ENCODE results near the gene OR12D1. TPM values are rescaled to one million over a fixed set of nuclear protein-coding genes. Genes with fewer than 3 reads are reported as not detected.
"Not testable (repeated sequence)": the region's sequence is repeated elsewhere in the genome, so short reads cannot be mapped to it uniquely, and the experiment has no call there.

OR12D1 gene
- total RNA-seq, 2 experiments from 2014 or later: not detected

DNA sequence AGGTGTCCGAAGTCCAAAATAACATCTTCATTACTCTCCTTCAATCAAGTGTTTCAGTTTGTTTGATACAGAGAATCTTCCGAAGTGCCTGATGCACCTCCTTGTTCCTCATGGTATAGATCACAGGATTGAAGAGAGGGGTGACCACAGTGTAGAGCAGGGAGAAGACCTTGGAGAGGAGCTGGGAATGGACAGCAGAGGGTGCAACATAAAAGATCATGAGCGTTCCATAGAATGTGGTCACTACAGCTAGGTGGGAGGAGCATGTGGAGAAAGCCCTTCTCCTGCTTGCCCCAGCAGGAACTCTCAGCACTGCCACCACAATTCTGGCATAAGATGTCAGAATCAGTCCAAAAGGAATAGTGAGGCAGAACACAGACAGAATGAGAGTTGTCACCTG lies 11.9 kb downstream of the OR12D1 start:
- H3K4me1 Mint-ChIP-seq (ENCODE audit: low read depth): no peaks in the 10 kb centered on the region
- ChIA-PET POLR2A (no interaction called here), CTCF (no interaction called here)
- H3K27ac Mint-ChIP-seq: no peak overlapping the region
- H3K36me3 Mint-ChIP-seq (ENCODE audit: low read depth): no peaks in the 10 kb centered on the region
- H3K27me3 ChIP-seq (ENCODE audit: control insufficient read depth in 1 of 2, insufficient read depth in 2 of 2, low read length in 2 of 2): peaks cover 3 to 25% of the 10 kb centered on the region in 2 experiments
- H3K9me3 Mint-ChIP-seq: no peaks in the 10 kb centered on the region
- H3K9me3 ChIP-seq (ENCODE audit: control insufficient read depth in 1 of 2, insufficient read depth in 1 of 2, low read length in 2 of 2): peaks cover 0 to 4% of the 10 kb centered on the region in 2 experiments
- no peaks in the 10 kb centered on the region for H3K36me3 ChIP-seq (ENCODE audit: insufficient read depth, low read length)
- intact Hi-C loops (cut with DNase I, micrococcal nuclease): no loop called here
- H3K4me3 Mint-ChIP-seq: no peak overlapping the region
- ATAC-seq (ENCODE audit: poor library complexity): no peak
- H3K27ac ChIP-seq (ENCODE audit: low read depth in 1 of 2, low read length in 2 of 2): no peak overlapping the region
- TF ChIP-seq, protein P1, sequence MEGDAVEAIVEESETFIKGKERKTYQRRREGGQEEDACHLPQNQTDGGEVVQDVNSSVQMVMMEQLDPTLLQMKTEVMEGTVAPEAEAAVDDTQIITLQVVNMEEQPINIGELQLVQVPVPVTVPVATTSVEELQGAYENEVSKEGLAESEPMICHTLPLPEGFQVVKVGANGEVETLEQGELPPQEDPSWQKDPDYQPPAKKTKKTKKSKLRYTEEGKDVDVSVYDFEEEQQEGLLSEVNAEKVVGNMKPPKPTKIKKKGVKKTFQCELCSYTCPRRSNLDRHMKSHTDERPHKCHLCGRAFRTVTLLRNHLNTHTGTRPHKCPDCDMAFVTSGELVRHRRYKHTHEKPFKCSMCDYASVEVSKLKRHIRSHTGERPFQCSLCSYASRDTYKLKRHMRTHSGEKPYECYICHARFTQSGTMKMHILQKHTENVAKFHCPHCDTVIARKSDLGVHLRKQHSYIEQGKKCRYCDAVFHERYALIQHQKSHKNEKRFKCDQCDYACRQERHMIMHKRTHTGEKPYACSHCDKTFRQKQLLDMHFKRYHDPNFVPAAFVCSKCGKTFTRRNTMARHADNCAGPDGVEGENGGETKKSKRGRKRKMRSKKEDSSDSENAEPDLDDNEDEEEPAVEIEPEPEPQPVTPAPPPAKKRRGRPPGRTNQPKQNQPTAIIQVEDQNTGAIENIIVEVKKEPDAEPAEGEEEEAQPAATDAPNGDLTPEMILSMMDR (IDR thresholded peaks at IDR 0.05): no peak
- H3K4me3 ChIP-seq (ENCODE audit: low read length): no peak overlapping the region
- H3K27me3 Mint-ChIP-seq: peaks cover 74% of the 10 kb centered on the region
- no peaks in the 10 kb centered on the region for H3K4me1 ChIP-seq (ENCODE audit: insufficient read depth, low read length)
- DNase-seq: no peak

DNA sequence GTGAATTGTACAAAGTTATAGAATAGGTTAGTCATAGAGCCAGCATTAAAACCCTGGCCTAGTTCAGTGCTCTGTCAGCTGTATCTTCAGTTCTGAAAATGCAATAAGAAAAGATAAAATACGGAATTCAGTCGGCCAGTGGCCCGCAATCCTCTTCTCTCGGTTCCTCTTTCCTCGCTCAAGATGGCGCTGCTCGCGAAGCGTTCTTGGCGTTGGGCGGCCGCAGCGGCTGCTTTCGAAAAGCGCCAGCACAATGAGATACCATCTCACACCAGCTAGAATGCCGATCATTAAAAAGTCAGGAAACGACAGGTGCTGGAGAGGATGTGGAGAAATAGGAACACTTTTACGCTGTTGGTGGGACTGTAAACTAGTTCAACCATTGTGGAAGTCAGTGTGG lies 22.0 kb downstream of the OR12D1 start:
- H3K4me1 ChIP-seq (ENCODE audit: insufficient read depth, low read length); H3K9me3 Mint-ChIP-seq; intact Hi-C loops (cut with DNase I, micrococcal nuclease); H3K9me3 ChIP-seq (ENCODE audit: control insufficient read depth in 1 of 2, insufficient read depth in 1 of 2, low read length in 2 of 2); H3K4me3 ChIP-seq (ENCODE audit: low read length); H3K36me3 ChIP-seq (ENCODE audit: insufficient read depth, low read length); H3K4me1 Mint-ChIP-seq (ENCODE audit: low read depth); CTCF ChIA-PET; H3K27ac ChIP-seq (ENCODE audit: low read depth in 1 of 2, low read length in 2 of 2); H3K36me3 Mint-ChIP-seq (ENCODE audit: low read depth); POLR2A ChIA-PET; H3K4me3 Mint-ChIP-seq; ATAC-seq (ENCODE audit: poor library complexity); H3K27ac Mint-ChIP-seq; DNase-seq: not testable (repeated sequence)
- peaks cover 0 to 19% of the 10 kb centered on the region in 2 experiments for H3K27me3 ChIP-seq (ENCODE audit: control insufficient read depth in 1 of 2, insufficient read depth in 2 of 2, low read length in 2 of 2)
- H3K27me3 Mint-ChIP-seq: peaks cover 85% of the 10 kb centered on the region

DNA sequence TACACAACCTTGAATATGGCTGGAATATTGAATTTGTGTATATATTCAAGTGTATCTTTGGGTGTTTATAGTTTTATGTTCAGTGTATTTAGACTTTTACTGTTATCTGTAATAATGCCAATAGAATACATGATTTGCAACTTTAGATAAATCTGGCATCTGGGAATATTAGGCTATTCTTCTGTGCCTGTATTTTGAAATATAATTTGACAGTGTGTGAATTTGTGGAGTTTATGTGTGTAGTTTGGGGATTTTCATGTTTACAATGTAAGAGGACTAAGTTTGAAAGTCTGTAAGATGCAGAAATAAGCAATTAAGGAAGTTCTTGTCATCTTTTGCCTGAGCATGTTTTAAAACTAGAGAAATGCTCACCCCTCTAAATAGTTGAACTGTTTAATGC lies 24.3 kb downstream of the OR12D1 start, which contains the start of gene OR10C1:
Gene OR10C1, plus strand, starts transcription at position 301 of the 400 bp plus-strand sequence. CDS start 710 bp downstream, outside the sequence.
- intact Hi-C loops (cut with DNase I, micrococcal nuclease): no loop called here
- Mint-ChIP-seq H3K4me3 (no peak within 1 kb of the TSS), H3K27ac (no peak within 1 kb of the TSS), H3K9me3 (no peaks in the 10 kb centered on the region), H3K4me1 (ENCODE audit: low read depth) (no peaks in the 10 kb centered on the region), H3K36me3 (ENCODE audit: low read depth) (no peaks in the 10 kb centered on the region), H3K27me3 (peaks cover 85% of the 10 kb centered on the region)
- no peaks in the 10 kb centered on the region for H3K4me1 ChIP-seq (ENCODE audit: insufficient read depth, low read length)
- DNase-seq (no peak), ATAC-seq (ENCODE audit: poor library complexity) (no peak)
- peaks cover 3 to 19% of the 10 kb centered on the region in 2 experiments for H3K27me3 ChIP-seq (ENCODE audit: control insufficient read depth in 1 of 2, insufficient read depth in 2 of 2, low read length in 2 of 2)
- H3K9me3 ChIP-seq (ENCODE audit: control insufficient read depth in 1 of 2, insufficient read depth in 1 of 2, low read length in 2 of 2): peaks cover 0 to 10% of the 10 kb centered on the region in 2 experiments
- CTCF ChIA-PET: no interaction called here
- no peaks in the 10 kb centered on the region for H3K36me3 ChIP-seq (ENCODE audit: insufficient read depth, low read length)
- TF ChIP-seq, protein P1 (IDR thresholded peaks at IDR 0.05): no peak
- H3K4me3 ChIP-seq (ENCODE audit: low read length): no peak within 1 kb of the TSS
- no peak within 1 kb of the TSS for H3K27ac ChIP-seq (ENCODE audit: low read depth in 1 of 2, low read length in 2 of 2)
- POLR2A ChIA-PET: no interaction called here

DNA sequence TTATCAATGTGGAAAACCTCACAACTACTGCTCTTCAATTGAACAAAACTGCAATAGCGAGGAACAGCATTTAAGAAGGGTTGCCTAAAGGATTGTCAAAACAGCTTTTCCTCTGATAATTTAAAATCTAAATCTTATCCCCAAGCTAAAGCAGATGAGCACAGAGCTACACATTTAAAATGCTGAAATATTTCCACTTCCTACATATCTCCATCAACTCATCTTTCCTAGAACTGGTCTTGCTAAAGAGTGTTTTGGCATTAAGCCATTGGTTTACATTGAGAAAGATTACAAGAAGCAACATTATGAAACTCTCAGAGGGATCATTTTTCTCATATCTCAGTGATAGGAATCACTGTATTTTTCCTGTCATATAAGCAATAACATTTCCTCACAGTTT lies 28.0 kb downstream of the OR12D1 start:
- ATAC-seq (ENCODE audit: poor library complexity): no peak
- Mint-ChIP-seq H3K4me3 (no peak overlapping the region), H3K4me1 (ENCODE audit: low read depth) (no peaks in the 10 kb centered on the region), H3K9me3 (peaks cover 8% of the 10 kb centered on the region), H3K27ac (no peak overlapping the region), H3K36me3 (ENCODE audit: low read depth) (no peaks in the 10 kb centered on the region), H3K27me3 (peaks cover 88% of the 10 kb centered on the region)
- ChIA-PET CTCF (no interaction called here), POLR2A (no interaction called here)
- peaks cover 0 to 6% of the 10 kb centered on the region in 2 experiments for H3K9me3 ChIP-seq (ENCODE audit: control insufficient read depth in 1 of 2, insufficient read depth in 1 of 2, low read length in 2 of 2)
- no peak for DNase-seq
- H3K27ac ChIP-seq (ENCODE audit: low read depth in 1 of 2, low read length in 2 of 2): no peak overlapping the region
- H3K4me3 ChIP-seq (ENCODE audit: low read length): no peak overlapping the region
- intact Hi-C loops (cut with DNase I, micrococcal nuclease): no loop called here
- no peaks in the 10 kb centered on the region for H3K4me1 ChIP-seq (ENCODE audit: insufficient read depth, low read length)
- TF ChIP-seq, protein P1 (IDR thresholded peaks at IDR 0.05): no peak
- peaks cover 9 to 27% of the 10 kb centered on the region in 2 experiments for H3K27me3 ChIP-seq (ENCODE audit: control insufficient read depth in 1 of 2, insufficient read depth in 2 of 2, low read length in 2 of 2)
- H3K36me3 ChIP-seq (ENCODE audit: insufficient read depth, low read length): no peaks in the 10 kb centered on the region

DNA sequence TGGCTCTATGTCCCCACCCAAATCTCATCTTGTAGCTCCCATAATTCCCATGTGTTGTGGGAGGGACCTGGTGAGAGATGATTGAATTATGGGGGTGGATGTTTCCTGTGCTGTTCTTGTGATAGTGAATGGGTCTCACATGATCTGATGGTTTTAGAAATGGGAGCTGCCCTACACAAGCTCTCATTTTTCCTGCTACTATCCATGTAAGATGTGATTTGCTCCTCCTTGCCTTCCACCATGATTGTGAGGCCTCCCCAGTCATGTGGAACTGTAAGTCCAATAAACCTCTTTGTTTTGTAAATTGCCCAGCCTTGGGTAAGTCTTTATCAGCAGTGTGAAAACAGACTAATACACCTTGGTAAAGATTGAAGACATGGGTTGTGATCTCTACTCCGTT lies 29.3 kb downstream of the OR12D1 start:
- H3K9me3 Mint-ChIP-seq; ATAC-seq (ENCODE audit: poor library complexity); H3K4me3 ChIP-seq (ENCODE audit: low read length); H3K4me1 ChIP-seq (ENCODE audit: insufficient read depth, low read length); DNase-seq; H3K36me3 Mint-ChIP-seq (ENCODE audit: low read depth); intact Hi-C loops (cut with DNase I, micrococcal nuclease); H3K27ac ChIP-seq (ENCODE audit: low read depth in 1 of 2, low read length in 2 of 2); H3K27ac Mint-ChIP-seq; H3K36me3 ChIP-seq (ENCODE audit: insufficient read depth, low read length); POLR2A ChIA-PET; H3K4me1 Mint-ChIP-seq (ENCODE audit: low read depth); H3K4me3 Mint-ChIP-seq: not testable (repeated sequence)
- CTCF ChIA-PET: interaction anchor here (0.6 kb wide), 1 partner anchor 727 kb away, joined by 3 read pairs; no protein-coding TSS in a partner anchor
- Histone ChIP-seq H3K9me3 (ENCODE audit: control insufficient read depth in 1 of 2, insufficient read depth in 1 of 2, low read length in 2 of 2) (peaks cover 0 to 11% of the 10 kb centered on the region in 2 experiments), H3K27me3 (ENCODE audit: control insufficient read depth in 1 of 2, insufficient read depth in 2 of 2, low read length in 2 of 2) (peaks cover 9 to 30% of the 10 kb centered on the region in 2 experiments)
- H3K27me3 Mint-ChIP-seq: peaks cover 90% of the 10 kb centered on the region

Measured in CD4-positive, alpha-beta T cell (primary cell).